Measurements from ENCODE around the gene LPCAT4.
"Not testable (repeated sequence)": the region's sequence is repeated elsewhere in the genome, so short reads cannot be mapped to it uniquely, and the experiment has no call there.

DNA sequence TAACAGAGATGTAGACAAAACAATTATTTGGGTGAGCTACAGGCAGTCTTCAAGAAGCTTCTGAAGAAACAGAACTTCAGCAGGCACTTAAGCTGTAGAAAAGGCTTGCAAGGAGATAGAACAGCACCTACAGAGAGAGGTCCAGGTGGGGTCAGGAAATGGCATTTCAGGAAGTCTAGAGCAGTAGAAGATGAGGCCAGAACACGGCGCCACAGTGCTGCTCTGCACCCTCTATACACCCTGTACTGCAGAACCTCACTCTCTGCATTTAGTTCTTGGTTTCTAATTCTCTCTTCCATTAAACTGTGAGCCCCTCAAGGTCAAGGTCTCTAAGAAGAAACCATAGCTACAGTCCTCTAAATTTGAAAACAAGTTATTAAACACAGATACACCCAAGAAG, 26.0 kb upstream of the LPCAT4 start:
- TF ChIP-seq, protein P1, sequence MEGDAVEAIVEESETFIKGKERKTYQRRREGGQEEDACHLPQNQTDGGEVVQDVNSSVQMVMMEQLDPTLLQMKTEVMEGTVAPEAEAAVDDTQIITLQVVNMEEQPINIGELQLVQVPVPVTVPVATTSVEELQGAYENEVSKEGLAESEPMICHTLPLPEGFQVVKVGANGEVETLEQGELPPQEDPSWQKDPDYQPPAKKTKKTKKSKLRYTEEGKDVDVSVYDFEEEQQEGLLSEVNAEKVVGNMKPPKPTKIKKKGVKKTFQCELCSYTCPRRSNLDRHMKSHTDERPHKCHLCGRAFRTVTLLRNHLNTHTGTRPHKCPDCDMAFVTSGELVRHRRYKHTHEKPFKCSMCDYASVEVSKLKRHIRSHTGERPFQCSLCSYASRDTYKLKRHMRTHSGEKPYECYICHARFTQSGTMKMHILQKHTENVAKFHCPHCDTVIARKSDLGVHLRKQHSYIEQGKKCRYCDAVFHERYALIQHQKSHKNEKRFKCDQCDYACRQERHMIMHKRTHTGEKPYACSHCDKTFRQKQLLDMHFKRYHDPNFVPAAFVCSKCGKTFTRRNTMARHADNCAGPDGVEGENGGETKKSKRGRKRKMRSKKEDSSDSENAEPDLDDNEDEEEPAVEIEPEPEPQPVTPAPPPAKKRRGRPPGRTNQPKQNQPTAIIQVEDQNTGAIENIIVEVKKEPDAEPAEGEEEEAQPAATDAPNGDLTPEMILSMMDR (IDR thresholded peaks at IDR 0.05; ENCODE audit: borderline replicate concordance, extremely low read depth, low read length, poor library complexity, severe bottlenecking): not testable (repeated sequence)
- TF ChIP-seq EZH2 (IDR thresholded peaks at IDR 0.05; ENCODE audit: borderline replicate concordance, low read depth, low read length, severe bottlenecking): not testable (repeated sequence)
